ENCODE data around the gene ELOVL2.

The ELOVL2 gene

GRCh38 chr6:11056871-11057270, 12.8 kb upstream of the ELOVL2 start:
- no peak for DNase-seq

DNA sequence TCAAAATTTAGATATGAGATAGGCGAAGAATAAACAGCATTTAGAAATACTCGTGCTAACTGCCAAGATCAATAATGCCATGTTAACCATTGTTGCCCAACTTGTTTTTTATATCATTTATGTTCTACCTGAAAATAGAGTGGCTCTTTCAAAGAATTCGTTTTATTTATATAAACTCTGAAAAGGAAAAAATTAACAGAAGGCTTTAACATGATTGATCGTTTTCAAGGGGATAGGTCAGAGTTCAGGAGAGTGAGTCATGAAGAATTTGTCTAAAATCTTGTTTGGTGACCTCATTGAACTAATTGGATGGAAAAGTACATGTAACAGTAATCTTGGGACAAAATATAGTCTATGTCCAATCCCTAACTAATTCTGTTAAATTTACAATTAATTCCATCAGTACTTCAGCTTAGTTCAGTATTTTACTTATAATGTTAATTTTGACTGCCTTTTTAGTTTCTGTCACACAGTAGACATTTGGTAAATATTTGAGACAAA, 11.1 kb upstream of the ELOVL2 start:
- DNase-seq, result no peak

GRCh38 chr6:11054722-11055121, 10.6 kb upstream of the ELOVL2 start:
- DNase-seq, result no peak

DNA sequence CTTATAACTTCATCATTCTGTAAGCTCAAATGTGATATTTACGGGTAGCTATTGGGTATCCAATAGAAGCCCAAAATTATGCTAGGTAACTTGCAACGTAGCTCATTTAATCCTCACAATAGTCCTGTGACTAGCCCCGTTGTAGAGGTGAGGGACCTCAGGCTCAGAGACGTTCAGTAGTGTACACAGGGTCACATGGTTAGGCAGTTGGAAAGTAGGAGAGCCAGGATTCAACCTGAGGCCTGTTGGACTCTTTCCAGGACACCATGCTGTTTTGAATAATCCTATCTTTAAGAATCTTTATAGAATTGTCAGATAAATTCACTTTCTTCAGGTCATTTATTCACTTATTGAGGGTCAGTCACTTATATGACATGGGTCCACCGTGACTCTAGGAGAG, 9.2 kb upstream of the ELOVL2 start:
- DNase-seq, result no peak

DNA sequence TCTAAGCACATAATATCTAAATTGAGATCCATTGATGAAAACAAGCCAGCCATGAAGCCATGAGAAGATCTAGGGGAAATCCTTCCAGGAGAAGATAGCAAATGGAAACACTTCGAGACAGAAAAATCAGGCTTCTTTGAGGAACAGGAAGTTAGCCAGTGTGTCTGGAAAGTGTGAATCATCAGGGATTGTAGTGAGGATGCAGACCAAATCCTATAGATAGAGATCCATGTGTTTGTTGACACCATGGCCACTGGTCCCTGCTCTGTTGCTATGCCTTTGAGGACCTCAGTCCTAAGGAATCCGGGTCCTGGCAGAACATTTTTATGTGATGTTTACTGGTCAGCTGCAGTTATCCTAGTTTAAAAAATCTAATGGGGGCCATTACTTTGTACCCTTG, 6.6 kb upstream of the ELOVL2 start:
- DNase-seq, result no peak

DNA sequence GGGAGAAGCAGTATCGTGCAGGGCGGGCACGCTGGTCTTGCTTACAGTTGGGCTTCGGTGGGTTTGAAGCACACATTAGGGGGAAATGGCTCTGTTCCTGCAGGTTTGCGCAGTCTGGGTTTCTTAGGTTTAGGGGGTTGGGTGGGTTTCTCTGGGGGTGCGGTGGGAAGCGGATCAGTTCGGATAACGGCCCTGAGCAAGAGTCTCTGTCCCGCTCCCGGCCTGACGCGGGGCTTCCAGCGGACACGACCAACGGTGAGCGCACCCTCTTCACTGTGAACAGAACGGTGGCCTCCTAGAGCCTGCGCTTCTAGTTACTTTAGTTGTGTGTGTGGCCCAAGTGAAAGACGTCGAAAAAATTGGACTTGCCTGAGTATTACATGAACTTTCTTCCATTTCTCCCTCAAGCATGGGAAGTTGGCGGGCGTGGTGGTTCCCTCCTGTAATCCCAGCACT, 635 bp upstream of the ELOVL2 start:
- DNase-seq, result no peak

- DNase-seq, result peak; percentile 18
These were observed 636 bp downstream of the ELOVL2 start for GRCh38 chr6:11043378-11043960.

DNA sequence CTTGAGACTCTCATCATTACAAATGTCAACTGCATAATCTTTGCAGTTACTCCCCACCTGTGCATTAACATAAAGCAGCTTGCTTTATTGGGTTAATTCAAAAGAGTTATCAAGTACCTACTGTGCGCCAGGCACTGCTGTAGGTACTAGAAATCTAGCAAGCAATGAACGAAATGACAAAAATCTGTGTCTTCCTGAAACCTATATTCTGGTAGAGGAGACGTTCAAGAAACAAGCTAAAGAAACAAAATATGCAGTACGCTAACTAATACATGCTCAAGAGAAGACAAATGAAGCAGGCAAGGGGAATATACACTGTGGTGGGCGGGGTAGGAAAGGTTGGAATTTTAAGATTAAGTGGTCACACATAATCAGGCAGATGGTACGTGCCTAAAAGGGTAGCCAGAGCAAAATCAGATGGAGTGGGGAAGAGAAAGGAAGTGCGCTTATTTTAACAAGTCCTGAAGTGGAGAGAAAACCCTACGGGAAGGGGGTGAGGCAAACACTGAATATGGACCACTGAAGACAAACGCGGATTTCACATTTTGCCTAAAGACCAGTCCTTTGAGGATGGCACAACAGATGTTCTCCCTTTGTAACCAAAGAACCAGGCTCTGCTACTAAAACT, 1.2 kb downstream of the ELOVL2 start:
- DNase-seq, result no peak

DNA sequence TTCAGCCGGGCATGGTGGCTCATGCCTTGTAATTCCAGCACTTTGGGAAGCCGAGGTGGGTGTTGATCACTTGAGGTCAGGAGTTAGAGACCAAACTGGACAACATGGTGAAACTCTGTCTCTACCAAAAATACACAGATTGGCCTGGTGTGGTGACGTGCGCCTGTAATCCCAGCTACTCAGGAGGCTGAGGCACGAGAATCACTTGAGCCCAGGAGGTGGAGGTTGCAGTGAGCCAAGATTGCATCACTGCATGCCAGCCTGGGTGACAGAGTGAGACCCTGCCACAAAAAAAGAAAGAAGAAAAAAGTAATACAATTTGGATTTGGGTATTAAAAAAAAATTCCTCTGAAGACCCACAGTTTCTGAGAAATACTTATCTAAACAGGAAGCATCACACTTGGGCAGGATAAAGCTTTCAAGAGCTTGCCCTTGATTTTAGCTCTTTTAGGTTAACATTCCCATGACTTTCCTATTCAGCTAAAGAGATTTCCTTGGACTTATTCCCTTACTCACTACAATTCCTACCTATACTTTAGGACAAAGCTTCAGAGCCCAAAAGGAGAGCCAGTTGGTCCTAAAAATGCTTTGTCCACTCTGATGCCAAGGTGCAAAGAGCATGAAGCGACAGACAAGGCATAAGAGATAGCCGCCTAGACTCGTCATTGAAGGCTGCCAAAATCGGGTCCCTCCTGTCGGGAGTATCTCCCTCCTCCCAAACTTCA, 1.9 kb downstream of the ELOVL2 start:
- DNase-seq, result no peak

- DNase-seq, result no peak
These were observed 4.0 kb downstream of the ELOVL2 start for GRCh38 chr6:11040134-11040533.

GRCh38 chr6:11039040-11039439, 5.1 kb downstream of the ELOVL2 start:
- no peak for DNase-seq

GRCh38 chr6:11036977-11037430, 7.1 kb downstream of the ELOVL2 start:
- DNase-seq, result no peak

GRCh38 chr6:11036351-11036740, 7.8 kb downstream of the ELOVL2 start:
- no peak for DNase-seq

GRCh38 chr6:11035616-11036350, 8.3 kb downstream of the ELOVL2 start:
- no peak for DNase-seq

GRCh38 chr6:11033825-11034224, 10.3 kb downstream of the ELOVL2 start:
- no peak for DNase-seq

DNA sequence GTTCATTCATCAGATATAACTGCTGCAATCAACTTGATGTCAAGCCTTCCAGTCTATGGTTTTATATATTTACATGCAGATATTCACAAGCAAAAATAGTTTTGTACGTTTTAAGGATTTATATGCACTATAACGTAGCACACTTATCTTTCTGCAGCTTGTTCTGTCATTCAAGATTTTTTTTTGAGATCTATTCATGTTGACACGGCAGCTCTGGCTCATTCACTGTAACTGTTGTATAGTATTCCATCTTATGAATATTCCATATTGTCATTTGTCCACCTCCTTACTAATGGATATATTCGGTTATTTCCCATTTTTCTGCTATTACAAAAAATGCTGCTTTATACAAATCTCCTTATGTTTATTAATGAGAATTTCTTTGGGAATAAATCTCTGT, 13.2 kb downstream of the ELOVL2 start:
- no peak for DNase-seq

GRCh38 chr6:11028959-11029358, 15.1 kb downstream of the ELOVL2 start:
- DNase-seq, result no peak

DNA sequence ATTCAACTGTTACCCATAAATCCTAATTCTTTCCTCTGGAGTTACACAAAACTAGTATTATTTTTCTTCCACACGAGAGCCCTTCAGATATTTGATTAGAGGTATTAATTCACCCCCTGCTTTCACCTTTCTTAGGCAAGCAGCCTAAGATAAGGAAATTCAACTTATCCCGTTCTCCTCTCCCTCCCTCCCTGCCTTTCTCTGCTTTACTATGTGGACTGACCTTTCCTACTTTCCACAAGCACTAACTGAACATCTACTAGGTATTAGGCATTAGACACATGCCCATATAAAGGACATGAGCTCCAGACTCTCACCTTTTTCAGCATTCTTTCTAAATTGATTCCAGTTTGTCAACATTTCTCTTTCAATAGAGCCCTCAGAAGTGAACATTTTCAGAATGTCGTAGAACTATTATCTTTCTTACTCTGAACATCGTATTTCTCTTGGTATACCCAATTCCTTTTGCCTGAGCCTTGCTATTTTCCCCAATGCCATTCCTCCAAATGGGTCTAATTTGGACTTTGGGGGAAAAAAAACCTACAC, 16.5 kb downstream of the ELOVL2 start:
- no peak for DNase-seq

GRCh38 chr6:11025921-11026635, 18.0 kb downstream of the ELOVL2 start:
- DNase-seq, result no peak

DNA sequence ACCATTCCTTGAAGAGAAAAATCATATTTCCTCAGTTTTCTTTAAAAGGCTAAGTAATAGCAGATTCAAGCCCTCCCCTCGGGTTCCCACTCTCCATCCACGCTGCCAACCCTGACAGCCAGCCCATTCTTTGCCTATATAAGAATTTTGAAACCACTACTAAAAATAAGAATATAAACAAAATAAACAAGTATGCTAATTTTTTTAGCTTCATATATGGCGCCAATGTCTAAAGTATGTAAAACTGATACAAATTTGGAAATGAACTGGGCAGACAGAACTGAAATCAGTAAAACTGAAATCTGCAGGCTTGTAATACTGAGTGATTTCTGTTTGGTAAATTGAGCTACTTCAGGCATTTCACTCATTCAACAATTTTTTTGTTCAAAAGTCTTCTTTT, 19.0 kb downstream of the ELOVL2 start:
- no peak for DNase-seq

DNA sequence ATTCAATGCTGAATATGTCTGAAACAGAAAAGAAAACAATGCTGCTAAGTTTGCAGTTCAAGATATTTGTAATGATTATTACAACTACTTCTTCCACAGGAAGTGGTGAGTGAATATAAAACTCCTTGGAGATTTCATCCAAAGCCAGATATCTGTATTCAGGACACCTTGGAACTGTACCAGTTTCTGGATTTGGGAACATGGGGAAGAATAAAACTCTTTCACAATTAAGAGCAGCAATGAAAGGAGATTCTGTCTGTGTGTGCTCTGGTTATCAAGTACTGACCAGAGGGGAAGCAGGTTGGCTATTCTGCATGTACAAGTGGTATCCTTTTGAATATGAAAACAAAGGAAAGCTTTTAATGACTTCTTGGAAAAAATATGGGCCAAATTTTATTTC, 21.1 kb downstream of the ELOVL2 start:
- no peak for DNase-seq

GRCh38 chr6:11021714-11022113, 22.4 kb downstream of the ELOVL2 start:
- no peak for DNase-seq

All from activated T-cell treated with anti-CD3 and anti-CD28 coated beads, Interleukin-2, amount 50 U/mL, for 1 hour (primary cell).